Osteocyte (in vitro differentiated cells): ENCODE results near the gene MNS1. TPM values are rescaled to one million over a fixed set of nuclear protein-coding genes. Genes with fewer than 3 reads are reported as not detected.
"Not testable (repeated sequence)": the region's sequence is repeated elsewhere in the genome, so short reads cannot be mapped to it uniquely, and the experiment has no call there.

Experiments used
- DNase-seq: peaks from one replicate; pipeline ENCODE4 v3.0.0; 2021; ENCODE audit warnings: mixed read lengths; ENCODE audit not compliant: unreplicated experiment; ENCODE audit errors: extremely low spot score
- H3K27ac Mint-ChIP-seq: one replicate; pipeline ENCODE4 v1.8.0; 2021; ENCODE audit warnings: mild to moderate bottlenecking, mixed read lengths; ENCODE audit not compliant: unreplicated experiment
- H3K27me3 Mint-ChIP-seq: one replicate; pipeline ENCODE4 v1.8.0; 2021; ENCODE audit warnings: mixed read lengths; ENCODE audit not compliant: unreplicated experiment
- H3K36me3 Mint-ChIP-seq: one replicate; pipeline ENCODE4 v1.8.0; 2021; ENCODE audit warnings: mixed read lengths; ENCODE audit not compliant: unreplicated experiment
- H3K4me1 Mint-ChIP-seq: one replicate; pipeline ENCODE4 v1.8.0; 2021; ENCODE audit warnings: mixed read lengths; ENCODE audit not compliant: unreplicated experiment
- H3K4me3 Mint-ChIP-seq: one replicate; pipeline ENCODE4 v1.8.0; 2021; ENCODE audit warnings: mild to moderate bottlenecking, moderate library complexity, mixed read lengths; ENCODE audit not compliant: unreplicated experiment
- H3K9me3 Mint-ChIP-seq: one replicate; pipeline ENCODE4 v1.8.0; 2021; ENCODE audit warnings: mixed read lengths; ENCODE audit not compliant: unreplicated experiment
- CTCF ChIP-seq: fragments of 200-600 bp; sonication (generic); IDR thresholded peaks from 2 replicates; pipeline ENCODE4 v1.5.0; 2021; ENCODE audit warnings: antibody characterized with exemption, mild to moderate bottlenecking, moderate library complexity
- total RNA-seq: library from RNA; stranded (reverse); gene quantifications from 2 replicates; pipeline ENCODE4 v1.2.1, GENCODE V29; 2021

The MNS1 gene
- total RNA-seq, 1 donor from 2014 or later: 2.5 TPM

DNA sequence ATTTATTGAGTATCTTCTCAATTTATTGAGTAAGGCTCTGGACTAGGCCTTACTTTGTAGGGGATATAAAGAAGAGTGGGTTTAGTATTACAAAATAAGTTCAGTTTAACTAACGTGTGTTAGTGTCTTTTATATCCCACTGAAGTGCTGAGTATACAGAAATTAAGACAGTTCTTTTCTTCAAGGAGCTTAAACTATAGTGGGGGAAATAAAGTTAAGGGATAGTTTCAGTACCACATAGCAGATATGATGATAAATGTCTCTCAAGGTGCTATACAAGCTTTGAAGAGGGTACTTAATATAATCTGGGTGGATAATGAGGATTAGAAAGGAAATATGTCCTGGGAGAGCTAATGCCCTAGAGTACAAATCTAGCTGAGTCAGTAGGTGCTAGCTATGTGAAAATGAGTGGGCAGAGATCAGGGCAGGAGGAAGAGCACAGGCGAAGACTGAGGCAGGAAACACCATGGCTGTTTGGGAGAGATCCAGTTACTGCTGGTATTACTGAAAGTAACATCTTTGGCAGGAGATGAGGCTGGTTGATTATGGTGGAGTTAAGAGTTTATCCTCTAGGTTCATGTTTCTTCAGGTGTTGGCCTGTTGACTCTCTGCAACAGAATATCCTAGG is 53.7 kb downstream of the MNS1 start:
- H3K36me3 Mint-ChIP-seq: no peaks in the 10 kb centered on the region
- H3K4me3 Mint-ChIP-seq: no peak overlapping the region
- H3K27ac Mint-ChIP-seq: no peak overlapping the region
- no peaks in the 10 kb centered on the region for H3K27me3 Mint-ChIP-seq
- H3K9me3 Mint-ChIP-seq: no peaks in the 10 kb centered on the region
- H3K4me1 Mint-ChIP-seq: no peaks in the 10 kb centered on the region
- DNase-seq: no peak
- no peak for TF ChIP-seq CTCF

DNA sequence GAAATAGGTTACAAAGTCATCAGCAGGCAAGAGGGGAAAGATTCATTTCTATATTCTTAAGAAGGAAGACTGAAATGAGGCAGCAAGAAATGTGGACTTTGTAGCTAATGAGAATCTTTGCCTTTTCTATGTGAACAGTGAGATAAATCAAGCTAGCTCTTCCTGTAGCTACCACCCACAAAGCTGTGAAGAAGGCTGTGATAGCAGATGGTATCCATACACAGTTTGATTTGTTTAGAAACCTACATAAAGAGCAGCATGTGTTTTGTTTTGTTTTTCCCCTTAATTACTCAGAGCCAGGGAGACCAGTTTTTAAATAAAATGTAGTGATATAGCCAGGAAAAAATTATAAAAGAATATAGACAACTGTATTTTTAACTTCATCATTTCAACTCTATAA is 54.2 kb downstream of the MNS1 start:
- H3K4me1 Mint-ChIP-seq: no peaks in the 10 kb centered on the region
- H3K9me3 Mint-ChIP-seq: no peaks in the 10 kb centered on the region
- no peak for DNase-seq
- H3K36me3 Mint-ChIP-seq: no peaks in the 10 kb centered on the region
- no peak overlapping the region for H3K4me3 Mint-ChIP-seq
- no peak overlapping the region for H3K27ac Mint-ChIP-seq
- H3K27me3 Mint-ChIP-seq: no peaks in the 10 kb centered on the region
- TF ChIP-seq CTCF: no peak

DNA sequence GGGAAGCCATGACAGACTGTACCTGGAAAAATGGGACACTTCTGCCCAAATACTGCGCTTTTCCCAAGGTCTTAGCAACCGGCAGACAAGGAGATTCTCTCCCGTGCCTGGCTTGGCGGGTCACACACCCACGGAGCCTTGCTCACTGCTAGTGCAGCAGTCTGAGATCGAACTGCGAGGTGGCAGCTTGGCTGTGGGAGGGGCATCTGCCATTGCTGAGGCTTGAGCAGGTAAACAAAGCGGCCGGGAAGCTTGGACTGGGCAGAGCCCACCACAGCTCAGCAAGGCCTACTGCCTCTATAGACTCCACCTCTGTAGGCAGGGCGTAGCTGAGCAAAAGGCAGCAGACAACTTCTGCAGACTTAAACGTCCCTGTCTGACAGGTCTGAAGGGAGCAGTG is 65.7 kb downstream of the MNS1 start:
- not testable (repeated sequence) for H3K36me3 Mint-ChIP-seq, DNase-seq, H3K4me1 Mint-ChIP-seq, H3K4me3 Mint-ChIP-seq, H3K27ac Mint-ChIP-seq, H3K27me3 Mint-ChIP-seq
- peaks cover 19% of the 10 kb centered on the region for H3K9me3 Mint-ChIP-seq

- not testable (repeated sequence) for H3K27ac Mint-ChIP-seq, DNase-seq
Observed at GRCh38 chr15:56397325-56397724, 67.6 kb downstream of the MNS1 start.

GRCh38 chr15:56394909-56395308 is 70.0 kb downstream of the MNS1 start:
- H3K4me3 Mint-ChIP-seq: no peak overlapping the region
- DNase-seq: no peak
- TF ChIP-seq CTCF: no peak
- H3K27me3 Mint-ChIP-seq: no peaks in the 10 kb centered on the region
- no peaks in the 10 kb centered on the region for H3K9me3 Mint-ChIP-seq
- H3K4me1 Mint-ChIP-seq: no peaks in the 10 kb centered on the region
- H3K27ac Mint-ChIP-seq: no peak overlapping the region
- no peaks in the 10 kb centered on the region for H3K36me3 Mint-ChIP-seq

More at GRCh38 chr15:56397325-56397724, 67.6 kb downstream of the MNS1 start:
- H3K9me3 Mint-ChIP-seq, H3K4me3 Mint-ChIP-seq, H3K4me1 Mint-ChIP-seq, H3K36me3 Mint-ChIP-seq, H3K27me3 Mint-ChIP-seq: not testable (repeated sequence)

DNA sequence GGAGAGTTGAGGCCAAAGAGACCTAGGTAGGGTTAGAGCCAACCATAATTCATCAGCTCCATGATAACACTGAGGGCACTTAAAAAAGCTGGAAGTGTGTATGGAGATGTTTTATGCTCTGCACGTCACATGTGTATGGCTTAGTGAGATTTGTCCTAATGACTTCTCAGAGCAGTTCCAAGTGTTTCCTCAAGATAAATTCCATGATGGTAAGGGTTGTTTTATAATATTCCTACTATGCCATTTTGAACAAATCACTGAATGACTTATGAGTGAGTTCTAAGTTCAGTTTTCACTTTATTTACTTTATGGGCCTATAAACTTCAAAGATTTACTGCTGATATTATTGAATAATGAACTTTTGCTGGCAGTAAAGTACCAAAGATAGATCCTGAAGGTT is 71.7 kb downstream of the MNS1 start:
- H3K4me3 Mint-ChIP-seq: no peak overlapping the region
- no peaks in the 10 kb centered on the region for H3K27me3 Mint-ChIP-seq
- DNase-seq: no peak
- TF ChIP-seq CTCF: no peak
- no peaks in the 10 kb centered on the region for H3K36me3 Mint-ChIP-seq
- no peaks in the 10 kb centered on the region for H3K4me1 Mint-ChIP-seq
- H3K27ac Mint-ChIP-seq: no peak overlapping the region
- no peaks in the 10 kb centered on the region for H3K9me3 Mint-ChIP-seq
